Astrocyte of the cerebellum (primary cell): ENCODE results near the gene ZSWIM6.

Experiments
- DNase-seq: peaks from one replicate; pipeline ENCODE4 v3.0.0-alpha.2; 2011; ENCODE audit warnings: low read depth
- H3K4me3 ChIP-seq: 2 replicates; pipeline ENCODE4 v1.5.1; 2011; ENCODE audit warnings: mild to moderate bottlenecking, low read depth, low read length, moderate library complexity
- CTCF ChIP-seq: IDR thresholded peaks from 2 replicates; pipeline ENCODE4 v1.5.1; 2012; ENCODE audit warnings: low read length, low read depth, moderate library complexity, mild to moderate bottlenecking; ENCODE audit errors: missing control alignments
- in situ Hi-C: cut with HindIII; loops from 2 replicates; pipeline ENCODE4 v1.10.0; 2017; ENCODE audit warnings: low sequenced_read_pairs

The ZSWIM6 gene

GRCh38 chr5:61578858-61579503 is 246.9 kb downstream of the ZSWIM6 start:
- in situ Hi-C loops, result no loop called here
- no peak overlapping the region for H3K4me3 ChIP-seq
- DNase-seq, result no peak
- no peak for TF ChIP-seq CTCF

GRCh38 chr5:61582205-61582820 is 250.3 kb downstream of the ZSWIM6 start:
- DNase-seq, result no peak
- no peak for TF ChIP-seq CTCF
- in situ Hi-C loops, result no loop called here
- no peak overlapping the region for H3K4me3 ChIP-seq

DNA sequence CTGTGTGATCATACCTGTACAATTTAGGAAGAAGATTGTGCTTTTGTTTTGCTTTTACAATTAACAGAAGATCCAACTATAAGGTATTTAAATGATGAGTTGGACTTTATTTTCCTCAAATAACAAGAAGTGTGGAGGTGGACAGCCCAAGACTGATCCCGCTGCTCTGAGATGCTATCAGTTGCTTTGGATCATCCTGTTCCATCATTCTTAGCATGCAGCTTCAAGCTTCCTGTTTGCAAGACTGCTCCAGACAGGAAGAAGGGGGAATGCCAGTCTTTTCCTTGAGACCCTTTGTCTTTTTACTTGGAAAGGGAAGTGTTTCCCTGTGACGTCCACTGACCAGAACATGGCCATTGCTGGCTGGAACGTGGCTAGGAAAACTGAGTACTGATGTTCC is 250.8 kb downstream of the ZSWIM6 start:
- no peak for DNase-seq
- H3K4me3 ChIP-seq, result no peak overlapping the region
- in situ Hi-C loops, result no loop called here
- TF ChIP-seq CTCF, result no peak

DNA sequence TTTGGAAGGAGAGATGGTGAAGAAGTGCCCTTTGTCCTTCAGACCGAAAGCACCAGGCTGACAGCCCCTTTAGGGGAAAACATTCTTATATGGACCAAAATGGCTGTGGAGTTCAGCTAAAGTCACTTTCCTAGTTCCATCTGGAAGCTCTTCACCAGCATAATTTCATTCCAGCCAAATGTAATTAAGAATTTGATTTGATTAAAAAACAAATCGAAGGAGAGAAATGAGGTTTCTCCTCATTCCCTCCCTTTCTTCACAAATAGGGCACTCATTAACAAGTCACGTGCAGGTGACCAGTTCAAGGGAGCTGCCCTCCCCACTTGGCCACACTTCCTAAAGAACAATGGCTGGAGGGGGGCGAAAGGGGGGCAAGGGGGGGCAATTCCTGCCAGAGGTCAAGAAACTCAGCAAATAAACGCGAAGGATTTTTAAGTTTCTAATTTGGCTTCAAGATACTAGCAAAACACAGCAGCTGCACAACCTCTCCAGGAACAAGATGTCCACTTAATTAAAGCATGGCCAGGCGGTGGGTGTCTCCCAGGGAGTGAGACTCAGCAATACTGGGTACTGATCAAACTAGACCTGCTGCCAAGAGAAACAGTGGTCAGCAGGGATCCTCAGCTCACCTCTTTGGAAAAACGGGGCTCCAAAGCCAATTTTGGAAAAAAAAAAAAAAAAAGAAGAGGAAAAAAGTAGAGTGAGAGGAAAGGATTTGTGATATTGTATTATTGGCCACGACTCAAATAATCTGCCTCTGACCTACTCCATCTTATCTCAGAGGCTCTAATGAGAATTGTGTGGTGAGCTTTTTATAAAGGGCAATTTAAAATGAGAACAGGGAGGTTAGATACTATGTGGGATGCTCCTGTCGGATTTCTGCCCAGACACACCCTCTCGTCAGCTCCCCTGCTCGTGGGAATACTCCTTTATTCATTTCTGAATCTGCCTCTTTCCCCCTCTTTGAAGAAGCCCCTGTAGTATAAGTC is 254.3 kb downstream of the ZSWIM6 start:
- no peak for TF ChIP-seq CTCF
- no peak for DNase-seq
- H3K4me3 ChIP-seq, result no peak overlapping the region
- in situ Hi-C loops, result no loop called here

- TF ChIP-seq CTCF, result no peak
- no peak overlapping the region for H3K4me3 ChIP-seq
- in situ Hi-C loops, result no loop called here
- no peak for DNase-seq
These were observed 255.1 kb downstream of the ZSWIM6 start for GRCh38 chr5:61587125-61587524.

GRCh38 chr5:61588216-61588615 is 256.2 kb downstream of the ZSWIM6 start:
- in situ Hi-C loops, result no loop called here
- TF ChIP-seq CTCF, result no peak
- no peak for DNase-seq

More at GRCh38 chr5:61588216-61588615, 256.2 kb downstream of the ZSWIM6 start:
- no peak overlapping the region for H3K4me3 ChIP-seq
